Ascending aorta (tissue), 2 donors: Measurements from ENCODE around the gene MRPS21. TPM values are rescaled to one million over a fixed set of nuclear protein-coding genes. Genes with fewer than 3 reads are reported as not detected.

ENCODE experiments used
- DNase-seq, 2 donors: peaks; one replicate each; pipeline ENCODE4 v3.0.0-alpha.2; 2019; ENCODE audit warnings: low spot score in 2 of 2
- H3K27ac ChIP-seq, 2 donors: fragments of 200-600 bp; sonication (generic); one replicate each; pipeline ENCODE4 v1.5.1; 2016 to 2017; ENCODE audit warnings: mild to moderate bottlenecking in 1 of 2
- H3K27me3 ChIP-seq: fragments of 200-600 bp; sonication (generic); one replicate; pipeline ENCODE4 v1.5.1; 2017
- H3K36me3 ChIP-seq, 2 donors: fragments of 200-600 bp; sonication (generic); one replicate each; pipeline ENCODE4 v1.5.1; 2016
- H3K4me1 ChIP-seq, 2 donors: fragments of 200-600 bp; sonication (generic); one replicate each; pipeline ENCODE4 v1.5.1; 2016 to 2017; ENCODE audit warnings: mild to moderate bottlenecking in 1 of 2
- H3K4me3 ChIP-seq, 2 donors: fragments of 200-600 bp; sonication (generic); one replicate each; pipeline ENCODE4 v1.5.1; 2016 to 2017; ENCODE audit warnings: mild to moderate bottlenecking in 1 of 2
- H3K9me3 ChIP-seq, 2 donors: fragments of 200-600 bp; sonication (generic); one replicate each; pipeline ENCODE4 v1.5.1; 2016
- intact Hi-C: fragments of 100-400 bp; cut with DNase I; formaldehyde crosslinking; loops from one replicate; pipeline ENCODE4 v1.15.1; 2023
- total RNA-seq: library from RNA; depleted of rRNA; stranded (reverse); fragments of >200 nt; gene quantifications from one replicate; pipeline ENCODE4 v1.1.0, GENCODE V29; 2016
- TF ChIP-seq, protein P1 (sequence below), 3 experiments: fragments of 200-600 bp in 2 of 3; fragments of 450-650 bp in 1 of 3; sonication (generic) in 2 of 3; IDR thresholded peaks; one replicate each; pipeline ENCODE4 v1.5.1; 2016 to 2019; ENCODE audit warnings: antibody characterized with exemption in 3 of 3, mild to moderate bottlenecking in 1 of 3, moderate library complexity in 1 of 3

Gene MRPS21
- total RNA-seq, 1 donor from 2014 or later: 17.1 TPM

DNA sequence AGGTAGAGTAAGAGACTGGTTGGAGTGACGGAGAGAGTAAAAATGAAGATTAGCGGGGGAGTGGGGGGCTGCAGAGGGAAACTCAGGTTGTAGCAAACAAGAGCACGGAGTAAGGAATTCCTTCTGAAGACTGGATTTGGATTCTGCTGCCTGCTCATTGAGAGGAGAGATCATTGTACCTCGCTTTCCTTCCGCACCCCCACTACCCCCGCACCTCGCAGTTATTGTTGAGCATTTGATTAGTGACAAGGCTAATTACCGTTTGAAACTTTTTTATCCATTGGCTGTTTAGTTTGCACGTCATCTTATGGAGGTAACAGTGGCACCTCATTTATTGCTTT, 28.1 kb downstream of the MRPS21 start:
- Histone ChIP-seq H3K36me3 (peaks cover 21 to 24% of the 10 kb centered on the region in 2 donors), H3K27me3 (no peaks in the 10 kb centered on the region), H3K4me3 (peak overlapping the region; percentile 75 to 81), H3K9me3 (no peaks in the 10 kb centered on the region), H3K27ac (peak overlapping the region; percentile 81 to 82), H3K4me1 (no peaks in the 10 kb centered on the region)
- DNase-seq: no peak
- intact Hi-C loops: loop anchor here (1.0 to 5.0 kb wide), 2 partner anchors 28 to 39 kb away; partner anchors contain the start of genes CIART and MRPS21
- TF ChIP-seq, protein P1, sequence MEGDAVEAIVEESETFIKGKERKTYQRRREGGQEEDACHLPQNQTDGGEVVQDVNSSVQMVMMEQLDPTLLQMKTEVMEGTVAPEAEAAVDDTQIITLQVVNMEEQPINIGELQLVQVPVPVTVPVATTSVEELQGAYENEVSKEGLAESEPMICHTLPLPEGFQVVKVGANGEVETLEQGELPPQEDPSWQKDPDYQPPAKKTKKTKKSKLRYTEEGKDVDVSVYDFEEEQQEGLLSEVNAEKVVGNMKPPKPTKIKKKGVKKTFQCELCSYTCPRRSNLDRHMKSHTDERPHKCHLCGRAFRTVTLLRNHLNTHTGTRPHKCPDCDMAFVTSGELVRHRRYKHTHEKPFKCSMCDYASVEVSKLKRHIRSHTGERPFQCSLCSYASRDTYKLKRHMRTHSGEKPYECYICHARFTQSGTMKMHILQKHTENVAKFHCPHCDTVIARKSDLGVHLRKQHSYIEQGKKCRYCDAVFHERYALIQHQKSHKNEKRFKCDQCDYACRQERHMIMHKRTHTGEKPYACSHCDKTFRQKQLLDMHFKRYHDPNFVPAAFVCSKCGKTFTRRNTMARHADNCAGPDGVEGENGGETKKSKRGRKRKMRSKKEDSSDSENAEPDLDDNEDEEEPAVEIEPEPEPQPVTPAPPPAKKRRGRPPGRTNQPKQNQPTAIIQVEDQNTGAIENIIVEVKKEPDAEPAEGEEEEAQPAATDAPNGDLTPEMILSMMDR (IDR thresholded peaks at IDR 0.05): no peak

DNA sequence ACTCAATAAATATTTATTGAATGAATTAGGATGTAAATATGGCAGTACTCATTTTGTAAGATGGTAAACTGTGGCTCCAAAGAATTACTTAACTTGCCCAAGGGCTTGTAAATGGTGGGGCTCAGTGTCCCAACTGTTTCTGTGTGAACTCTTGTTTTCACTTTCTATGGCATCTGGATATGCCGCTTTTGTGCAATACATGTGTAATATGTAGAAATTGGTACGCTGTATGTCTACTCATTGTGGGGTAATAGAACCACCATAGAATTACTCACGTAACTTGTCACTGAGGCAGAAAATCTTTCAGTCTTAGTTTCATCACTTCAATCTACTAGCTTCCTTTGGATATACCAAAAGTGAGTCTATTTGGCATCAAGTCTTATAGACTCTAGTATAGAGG, 28.6 kb downstream of the MRPS21 start:
- TF ChIP-seq, protein P1 (IDR thresholded peaks at IDR 0.05): no peak
- H3K27me3 ChIP-seq: no peaks in the 10 kb centered on the region
- H3K36me3 ChIP-seq: peaks cover 26 to 29% of the 10 kb centered on the region in 2 donors
- peak overlapping the region in 1 of 2 donors; percentile 82 for H3K27ac ChIP-seq
- no peaks in the 10 kb centered on the region for H3K4me1 ChIP-seq
- H3K9me3 ChIP-seq: no peaks in the 10 kb centered on the region
- H3K4me3 ChIP-seq: peak overlapping the region; percentile 75 to 81
- intact Hi-C loops: loop anchor here (5.0 kb wide), 1 partner anchor 40 kb away; the partner anchor contains the start of gene CIART
- DNase-seq: no peak

DNA sequence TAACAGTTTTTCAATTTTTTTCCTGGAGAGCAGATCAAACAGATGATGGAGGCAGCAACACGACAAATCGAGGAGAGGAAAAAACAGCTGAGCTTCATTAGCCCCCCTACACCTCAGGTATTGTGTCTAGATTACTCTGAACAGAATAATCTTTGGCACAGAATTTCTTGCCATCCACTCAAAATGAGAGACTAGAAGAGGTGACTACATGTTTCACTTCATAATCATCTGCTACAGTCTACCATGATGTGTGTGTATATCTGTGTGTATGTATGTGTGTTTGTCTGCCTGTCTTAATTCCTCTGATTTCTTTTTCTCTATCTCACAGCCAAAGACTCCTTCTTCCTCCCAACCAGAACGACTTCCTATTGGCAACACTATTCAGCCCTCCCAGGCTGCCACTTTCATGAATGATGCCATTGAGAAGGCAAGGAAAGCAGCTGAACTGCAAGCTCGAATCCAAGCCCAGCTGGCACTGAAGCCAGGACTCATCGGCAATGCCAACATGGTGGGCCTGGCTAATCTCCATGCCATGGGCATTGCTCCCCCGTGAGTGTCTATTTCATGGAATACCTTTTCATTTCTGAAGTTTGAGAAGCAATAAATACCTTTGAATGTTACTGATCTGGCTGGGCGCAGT, 39.1 kb downstream of the MRPS21 start:
- no peaks in the 10 kb centered on the region for H3K9me3 ChIP-seq
- H3K27me3 ChIP-seq: no peaks in the 10 kb centered on the region
- H3K36me3 ChIP-seq: peaks cover 95 to 98% of the 10 kb centered on the region in 2 donors
- H3K4me3 ChIP-seq: no peak overlapping the region
- intact Hi-C loops: no loop called here
- no peak for DNase-seq
- TF ChIP-seq, protein P1 (IDR thresholded peaks at IDR 0.05): no peak
- no peak overlapping the region for H3K27ac ChIP-seq
- no peaks in the 10 kb centered on the region for H3K4me1 ChIP-seq

DNA sequence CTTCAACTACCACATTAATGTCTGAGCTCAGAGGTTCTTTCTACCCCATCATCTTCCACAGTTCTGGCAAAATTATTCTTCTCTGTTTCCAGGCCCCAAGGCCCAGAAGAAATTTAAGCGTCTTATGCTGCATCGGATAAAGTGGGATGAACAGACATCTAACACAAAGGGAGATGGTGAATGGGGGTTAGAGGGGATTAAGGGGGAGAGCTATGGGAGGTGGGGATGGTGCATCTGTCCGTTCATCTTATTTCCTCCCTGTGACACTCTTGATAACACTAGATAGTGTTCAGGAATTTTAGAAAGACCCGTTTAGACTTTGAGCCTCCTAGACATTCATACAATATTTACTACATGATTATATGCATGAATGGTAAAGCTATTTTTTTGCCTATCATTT, 52.7 kb downstream of the MRPS21 start:
- H3K9me3 ChIP-seq: no peaks in the 10 kb centered on the region
- intact Hi-C loops: no loop called here
- no peaks in the 10 kb centered on the region for H3K27me3 ChIP-seq
- H3K4me1 ChIP-seq: no peaks in the 10 kb centered on the region
- H3K27ac ChIP-seq: no peak overlapping the region
- DNase-seq: no peak
- TF ChIP-seq, protein P1 (IDR thresholded peaks at IDR 0.05): no peak
- H3K36me3 ChIP-seq: peaks cover 79 to 88% of the 10 kb centered on the region in 2 donors
- no peak overlapping the region for H3K4me3 ChIP-seq

DNA sequence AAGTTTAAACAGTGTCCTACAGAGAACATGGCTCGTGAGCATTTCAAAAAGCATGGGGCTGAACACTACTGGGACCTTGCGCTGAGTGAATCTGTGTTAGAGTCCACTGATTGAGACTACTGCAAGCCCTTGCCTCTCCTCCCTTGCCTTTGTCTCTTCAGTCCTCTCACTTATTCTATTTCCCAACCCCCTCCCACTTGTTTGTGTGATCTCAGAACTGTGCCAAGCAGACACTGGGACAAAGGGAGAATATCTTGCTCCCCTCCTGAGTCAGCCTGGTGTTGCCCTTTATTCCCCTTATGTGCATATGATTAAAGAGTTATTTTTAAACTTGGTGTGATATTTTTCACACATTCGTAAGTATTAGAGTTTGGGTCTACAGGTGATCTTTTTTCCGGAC, 59.2 kb downstream of the MRPS21 start:
- DNase-seq: no peak
- H3K4me1 ChIP-seq: no peaks in the 10 kb centered on the region
- no peaks in the 10 kb centered on the region for H3K27me3 ChIP-seq
- TF ChIP-seq, protein P1 (IDR thresholded peaks at IDR 0.05): no peak
- intact Hi-C loops: no loop called here
- no peaks in the 10 kb centered on the region for H3K9me3 ChIP-seq
- H3K4me3 ChIP-seq: no peak overlapping the region
- H3K36me3 ChIP-seq: peaks cover 50 to 68% of the 10 kb centered on the region in 2 donors
- H3K27ac ChIP-seq: no peak overlapping the region

Other genes with a start within 250 kb of the MRPS21 start
- 11.3 TPM for gene VPS45, start 226.1 kb upstream of the MRPS21 start, total RNA-seq
- gene PLEKHO1, start 143.9 kb upstream of the MRPS21 start, total RNA-seq: 88.9 TPM
- 8.9 TPM for gene ANP32E, start 57.7 kb upstream of the MRPS21 start, total RNA-seq
- gene CA14, start 36.1 kb upstream of the MRPS21 start, total RNA-seq: not detected
- gene APH1A, start 24.8 kb upstream of the MRPS21 start, total RNA-seq: 73.1 TPM
- gene C1orf54, start 21.1 kb upstream of the MRPS21 start, total RNA-seq: 3.7 TPM
- gene CIART, start 11.3 kb upstream of the MRPS21 start, total RNA-seq: 0.64 TPM
- gene PRPF3, start 27.7 kb downstream of the MRPS21 start, total RNA-seq: 19.5 TPM
- gene RPRD2, start 70.3 kb downstream of the MRPS21 start, total RNA-seq: 13.7 TPM
- 10.9 TPM for gene TARS2, start 193.6 kb downstream of the MRPS21 start, total RNA-seq
- gene ECM1, start 214.2 kb downstream of the MRPS21 start, total RNA-seq: 55.8 TPM
- not detected for gene FALEC, start 221.9 kb downstream of the MRPS21 start, total RNA-seq